Measurements from ENCODE around the gene UNC13B.
"Not testable (repeated sequence)": the region's sequence is repeated elsewhere in the genome, so short reads cannot be mapped to it uniquely, and the experiment has no call there.

Gene UNC13B

GRCh38 chr9:35140093-35140492 lies 21.7 kb upstream of the UNC13B start:
- no peaks in the 10 kb centered on the region for H3K27me3 ChIP-seq (ENCODE audit: control insufficient read depth, insufficient read depth, low read length)
- H3K9me3 ChIP-seq (ENCODE audit: control insufficient read depth, low read depth, low read length): peaks cover 25% of the 10 kb centered on the region
- H3K4me3 ChIP-seq (ENCODE audit: low read length): no peak overlapping the region
- H3K27ac ChIP-seq (ENCODE audit: low read length): no peak overlapping the region
- no peak overlapping the region for H3K9ac ChIP-seq (ENCODE audit: low read length)
- no peaks in the 10 kb centered on the region for H3K4me1 ChIP-seq (ENCODE audit: control insufficient read depth, low read depth, low read length)
- H3K36me3 ChIP-seq (ENCODE audit: control insufficient read depth, low read depth, low read length): no peaks in the 10 kb centered on the region

DNA sequence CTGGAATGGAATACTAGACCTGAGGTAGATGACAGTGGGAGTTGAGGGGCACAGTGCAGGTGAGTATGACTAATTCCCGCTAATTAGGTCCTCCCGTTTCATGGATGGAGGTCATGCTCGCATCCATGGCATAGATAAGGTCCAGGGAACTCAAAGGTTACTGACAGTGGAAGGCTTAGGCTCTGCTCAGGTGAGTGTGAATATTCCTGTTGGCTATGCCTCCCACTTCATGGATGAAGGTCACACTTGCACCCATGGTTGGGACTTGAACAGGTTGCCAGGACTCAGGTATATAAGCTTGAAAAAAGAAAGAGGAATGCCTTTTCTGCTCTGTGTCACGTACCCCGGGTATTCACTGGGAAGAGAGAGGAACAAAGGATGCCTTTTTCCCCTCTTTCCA lies 19.8 kb upstream of the UNC13B start:
- no peaks in the 10 kb centered on the region for H3K27me3 ChIP-seq (ENCODE audit: control insufficient read depth, insufficient read depth, low read length)
- H3K9ac ChIP-seq (ENCODE audit: low read length): no peak overlapping the region
- H3K27ac ChIP-seq (ENCODE audit: low read length): no peak overlapping the region
- H3K9me3 ChIP-seq (ENCODE audit: control insufficient read depth, low read depth, low read length): peaks cover 25% of the 10 kb centered on the region
- H3K4me1 ChIP-seq (ENCODE audit: control insufficient read depth, low read depth, low read length): no peaks in the 10 kb centered on the region
- H3K36me3 ChIP-seq (ENCODE audit: control insufficient read depth, low read depth, low read length): no peaks in the 10 kb centered on the region
- H3K4me3 ChIP-seq (ENCODE audit: low read length): no peak overlapping the region

DNA sequence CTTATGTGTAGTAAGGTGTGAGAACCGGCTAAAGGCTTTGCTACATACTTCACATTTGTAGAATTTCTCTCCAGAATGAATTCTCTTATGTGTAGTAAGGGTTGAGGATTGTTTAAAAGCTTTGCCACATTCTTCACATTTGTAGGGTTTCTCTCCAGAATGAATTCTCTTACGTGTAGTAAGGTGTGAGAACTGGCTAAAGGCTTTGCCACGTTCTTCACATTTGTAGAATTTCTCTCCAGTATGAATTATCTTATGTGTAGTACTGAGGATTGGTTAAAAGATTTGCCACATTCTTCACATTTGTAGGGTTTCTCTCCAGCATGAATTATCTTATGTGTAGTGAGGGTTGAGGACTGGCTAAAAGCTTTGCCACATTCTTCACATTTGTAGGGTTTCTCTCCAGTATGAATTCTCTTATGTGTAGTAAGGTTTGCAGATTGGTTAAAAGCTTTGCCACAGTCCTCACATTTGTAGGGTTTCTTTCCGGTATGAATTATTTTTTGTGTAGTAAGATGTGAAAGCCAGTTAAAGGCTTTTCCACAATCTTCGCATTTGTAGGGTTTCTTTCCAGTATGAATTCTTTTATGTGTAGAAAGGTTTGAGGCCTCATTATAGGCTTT lies 13.8 kb upstream of the UNC13B start:
- H3K27me3 ChIP-seq (ENCODE audit: control insufficient read depth, insufficient read depth, low read length); H3K27ac ChIP-seq (ENCODE audit: low read length); H3K4me3 ChIP-seq (ENCODE audit: low read length); H3K9ac ChIP-seq (ENCODE audit: low read length); H3K4me1 ChIP-seq (ENCODE audit: control insufficient read depth, low read depth, low read length); H3K36me3 ChIP-seq (ENCODE audit: control insufficient read depth, low read depth, low read length): not testable (repeated sequence)
- H3K9me3 ChIP-seq (ENCODE audit: control insufficient read depth, low read depth, low read length): peaks cover 29% of the 10 kb centered on the region

DNA sequence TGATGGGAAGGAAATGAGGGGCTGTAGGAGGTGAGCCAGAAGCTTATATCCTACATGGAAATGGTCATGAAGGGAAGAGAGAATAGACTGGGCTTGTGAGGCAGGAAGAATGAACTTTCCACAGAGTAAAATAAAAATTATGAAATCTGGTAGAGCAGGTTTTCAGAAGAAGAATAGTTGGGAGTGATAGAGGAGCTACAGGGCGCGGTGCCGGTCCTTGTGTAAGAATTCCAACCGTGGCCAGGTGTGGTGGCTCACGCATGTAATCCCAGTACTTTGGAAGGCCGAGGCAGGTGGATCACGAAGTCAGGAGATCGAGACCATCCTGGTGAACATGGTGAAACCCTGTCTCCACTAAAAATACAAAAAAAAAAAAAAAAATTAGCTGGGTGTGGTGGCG lies 8.9 kb upstream of the UNC13B start:
- H3K4me1 ChIP-seq (ENCODE audit: control insufficient read depth, low read depth, low read length): peaks cover 12% of the 10 kb centered on the region
- no peak overlapping the region for H3K4me3 ChIP-seq (ENCODE audit: low read length)
- H3K27me3 ChIP-seq (ENCODE audit: control insufficient read depth, insufficient read depth, low read length): no peaks in the 10 kb centered on the region

GRCh38 chr9:35156781-35157180 lies 5.0 kb upstream of the UNC13B start:
- peak overlapping the region; percentile 9 for H3K4me3 ChIP-seq (ENCODE audit: low read length)
- H3K9ac ChIP-seq (ENCODE audit: low read length): no peak overlapping the region
- no peak overlapping the region for H3K27ac ChIP-seq (ENCODE audit: low read length)
- no peaks in the 10 kb centered on the region for H3K36me3 ChIP-seq (ENCODE audit: control insufficient read depth, low read depth, low read length)
- no peaks in the 10 kb centered on the region for H3K27me3 ChIP-seq (ENCODE audit: control insufficient read depth, insufficient read depth, low read length)
- no peaks in the 10 kb centered on the region for H3K9me3 ChIP-seq (ENCODE audit: control insufficient read depth, low read depth, low read length)
- H3K4me1 ChIP-seq (ENCODE audit: control insufficient read depth, low read depth, low read length): peaks cover 23% of the 10 kb centered on the region

More for the DNA sequence above, 8.9 kb upstream of the UNC13B start:
- no peak overlapping the region for H3K9ac ChIP-seq (ENCODE audit: low read length)
- no peak overlapping the region for H3K27ac ChIP-seq (ENCODE audit: low read length)
- no peaks in the 10 kb centered on the region for H3K36me3 ChIP-seq (ENCODE audit: control insufficient read depth, low read depth, low read length)
- peaks cover 19% of the 10 kb centered on the region for H3K9me3 ChIP-seq (ENCODE audit: control insufficient read depth, low read depth, low read length)

GRCh38 chr9:35157836-35158235 lies 4.0 kb upstream of the UNC13B start:
- peaks cover 25% of the 10 kb centered on the region for H3K4me1 ChIP-seq (ENCODE audit: control insufficient read depth, low read depth, low read length)
- H3K9ac ChIP-seq (ENCODE audit: low read length): peak overlapping the region; percentile 7
- peak overlapping the region; percentile 16 for H3K4me3 ChIP-seq (ENCODE audit: low read length)
- H3K27ac ChIP-seq (ENCODE audit: low read length): peak overlapping the region; percentile 60
- not testable (repeated sequence) for H3K9me3 ChIP-seq (ENCODE audit: control insufficient read depth, low read depth, low read length); H3K36me3 ChIP-seq (ENCODE audit: control insufficient read depth, low read depth, low read length); H3K27me3 ChIP-seq (ENCODE audit: control insufficient read depth, insufficient read depth, low read length)

- no peaks in the 10 kb centered on the region for H3K36me3 ChIP-seq (ENCODE audit: control insufficient read depth, low read depth, low read length)
- H3K27ac ChIP-seq (ENCODE audit: low read length): peak overlapping the region; percentile 60
- peak overlapping the region; percentile 16 for H3K4me3 ChIP-seq (ENCODE audit: low read length)
- H3K9me3 ChIP-seq (ENCODE audit: control insufficient read depth, low read depth, low read length): no peaks in the 10 kb centered on the region
- H3K4me1 ChIP-seq (ENCODE audit: control insufficient read depth, low read depth, low read length): peaks cover 31% of the 10 kb centered on the region
- H3K27me3 ChIP-seq (ENCODE audit: control insufficient read depth, insufficient read depth, low read length): peaks cover 9% of the 10 kb centered on the region
- peak overlapping the region; percentile 7 for H3K9ac ChIP-seq (ENCODE audit: low read length)
These were observed 3.1 kb upstream of the UNC13B start for GRCh38 chr9:35158501-35159280.

DNA sequence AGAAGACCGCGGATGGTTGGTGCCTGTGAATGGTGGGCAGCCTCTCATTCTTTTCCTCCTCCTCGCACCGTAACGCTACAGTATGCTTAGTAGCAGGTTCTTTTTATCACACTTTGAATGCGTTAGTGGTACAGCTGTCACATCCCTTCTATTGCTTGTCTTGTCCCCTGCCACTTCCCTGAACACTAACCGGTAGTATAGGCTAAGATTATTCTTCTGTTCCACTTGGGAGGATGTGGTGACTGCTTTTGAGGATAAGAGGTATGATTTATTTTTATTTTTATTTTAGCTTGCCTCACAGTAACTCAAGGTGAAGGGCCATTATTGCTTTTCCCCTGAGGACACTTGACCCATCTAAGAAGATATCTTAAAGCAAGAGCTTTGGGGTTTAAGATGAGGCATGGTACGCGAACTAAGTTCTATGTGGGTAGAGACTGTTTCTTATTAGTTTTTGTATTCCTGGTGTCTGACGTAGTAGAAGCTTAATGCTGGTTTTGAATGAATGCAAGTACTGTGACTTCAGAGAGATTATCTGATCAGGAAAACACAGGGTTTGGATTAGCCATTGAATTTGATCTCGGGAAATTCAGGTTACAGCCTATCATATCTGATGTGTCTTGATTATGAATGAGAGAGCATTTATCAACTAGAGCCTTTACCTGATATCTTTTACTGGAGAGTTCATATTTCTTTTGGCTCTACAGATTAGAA lies 951 bp downstream of the UNC13B start:
- H3K9me3 ChIP-seq (ENCODE audit: control insufficient read depth, low read depth, low read length): no peaks in the 10 kb centered on the region
- H3K27ac ChIP-seq (ENCODE audit: low read length): no peak overlapping the region
- peaks cover 19% of the 10 kb centered on the region for H3K4me1 ChIP-seq (ENCODE audit: control insufficient read depth, low read depth, low read length)
- peak overlapping the region; percentile 60 for H3K9ac ChIP-seq (ENCODE audit: low read length)
- H3K4me3 ChIP-seq (ENCODE audit: low read length): peak overlapping the region; percentile 95
- no peaks in the 10 kb centered on the region for H3K36me3 ChIP-seq (ENCODE audit: control insufficient read depth, low read depth, low read length)
- peaks cover 9% of the 10 kb centered on the region for H3K27me3 ChIP-seq (ENCODE audit: control insufficient read depth, insufficient read depth, low read length)

- Histone ChIP-seq H3K9ac (ENCODE audit: low read length) (no peak overlapping the region), H3K4me1 (ENCODE audit: control insufficient read depth, low read depth, low read length) (peaks cover 14% of the 10 kb centered on the region), H3K27ac (ENCODE audit: low read length) (no peak overlapping the region), H3K27me3 (ENCODE audit: control insufficient read depth, insufficient read depth, low read length) (peaks cover 9% of the 10 kb centered on the region), H3K9me3 (ENCODE audit: control insufficient read depth, low read depth, low read length) (no peaks in the 10 kb centered on the region), H3K36me3 (ENCODE audit: control insufficient read depth, low read depth, low read length) (no peaks in the 10 kb centered on the region), H3K4me3 (ENCODE audit: low read length) (peak overlapping the region; percentile 95)
These were observed 1.6 kb downstream of the UNC13B start for GRCh38 chr9:35163413-35163812.

GRCh38 chr9:35164711-35165110 lies 2.9 kb downstream of the UNC13B start:
- Histone ChIP-seq H3K27me3 (ENCODE audit: control insufficient read depth, insufficient read depth, low read length) (peaks cover 9% of the 10 kb centered on the region), H3K9me3 (ENCODE audit: control insufficient read depth, low read depth, low read length) (no peaks in the 10 kb centered on the region), H3K9ac (ENCODE audit: low read length) (no peak overlapping the region), H3K4me1 (ENCODE audit: control insufficient read depth, low read depth, low read length) (peaks cover 12% of the 10 kb centered on the region), H3K4me3 (ENCODE audit: low read length) (no peak overlapping the region), H3K27ac (ENCODE audit: low read length) (no peak overlapping the region), H3K36me3 (ENCODE audit: control insufficient read depth, low read depth, low read length) (no peaks in the 10 kb centered on the region)

- H3K4me3 ChIP-seq (ENCODE audit: low read length); H3K4me1 ChIP-seq (ENCODE audit: control insufficient read depth, low read depth, low read length); H3K9me3 ChIP-seq (ENCODE audit: control insufficient read depth, low read depth, low read length); H3K9ac ChIP-seq (ENCODE audit: low read length); H3K36me3 ChIP-seq (ENCODE audit: control insufficient read depth, low read depth, low read length); H3K27me3 ChIP-seq (ENCODE audit: control insufficient read depth, insufficient read depth, low read length); H3K27ac ChIP-seq (ENCODE audit: low read length): not testable (repeated sequence)
These were observed 5.6 kb downstream of the UNC13B start for GRCh38 chr9:35167429-35167828.

Data from iPS-18a (cell line).